AG09309 (cell line): Measurements from ENCODE around the gene ATF6.

ENCODE experiments used
- DNase-seq: peaks from one replicate; pipeline ENCODE4 v3.0.0-alpha.2; 2010; ENCODE audit warnings: low read depth
- H3K4me3 ChIP-seq: 2 replicates; pipeline ENCODE4 v1.5.1; 2011; ENCODE audit warnings: mild to moderate bottlenecking, low read depth, low read length, moderate library complexity; ENCODE audit not compliant: control insufficient read depth
- CTCF ChIP-seq: IDR thresholded peaks from 2 replicates; pipeline ENCODE4 v1.5.1; 2011; ENCODE audit warnings: mild to moderate bottlenecking, low read depth, low read length, inconsistent platforms; ENCODE audit not compliant: insufficient read depth, control insufficient read depth; ENCODE audit errors: missing control alignments

Gene ATF6

DNA sequence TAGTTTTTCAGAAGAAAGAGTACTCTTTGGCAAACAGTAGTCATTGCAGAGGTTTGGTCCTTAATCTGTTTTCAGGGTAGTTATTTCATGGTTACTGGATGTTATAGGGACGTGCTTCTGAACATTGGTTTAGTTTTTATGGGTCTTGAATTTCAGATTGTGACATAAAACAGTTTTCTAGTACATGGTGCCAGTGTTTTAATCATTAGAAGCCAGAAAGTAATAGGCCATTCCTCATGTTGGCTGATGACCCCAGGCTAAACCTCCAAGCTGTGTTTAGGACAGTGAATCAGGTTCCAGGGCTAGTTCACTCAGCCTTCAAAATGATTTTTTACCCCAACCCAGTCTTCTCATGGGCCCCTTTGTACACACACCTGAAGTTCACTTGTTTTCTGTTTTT, 184.3 kb downstream of the ATF6 start:
- no peak for DNase-seq
- no peak for TF ChIP-seq CTCF
- H3K4me3 ChIP-seq, result no peak overlapping the region

DNA sequence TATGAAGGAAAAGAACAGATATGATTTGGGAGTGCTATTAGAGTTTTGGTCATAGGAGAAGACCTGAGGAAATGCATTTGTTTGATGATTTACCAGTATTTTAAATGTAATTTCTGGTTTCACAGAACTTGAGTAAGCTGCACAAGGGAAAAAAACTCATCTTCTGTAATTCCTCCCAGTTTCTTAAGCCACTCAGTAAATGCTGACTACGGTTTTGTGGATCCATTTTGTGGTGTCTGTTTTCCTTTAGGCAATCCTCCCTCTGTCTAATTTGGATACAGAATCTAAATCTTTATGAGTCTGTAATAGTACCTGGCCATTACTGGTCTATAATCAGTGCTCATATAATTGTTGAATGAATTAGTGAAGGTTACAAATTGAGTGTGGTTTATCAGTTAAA, 185.5 kb downstream of the ATF6 start:
- H3K4me3 ChIP-seq, result no peak overlapping the region
- DNase-seq, result no peak
- no peak for TF ChIP-seq CTCF

GRCh38 chr1:161952607-161953172, 186.6 kb downstream of the ATF6 start:
- TF ChIP-seq CTCF, result no peak
- H3K4me3 ChIP-seq, result no peak overlapping the region
- no peak for DNase-seq

GRCh38 chr1:161953256-161953920, 187.3 kb downstream of the ATF6 start:
- no peak for DNase-seq
- TF ChIP-seq CTCF, result no peak

GRCh38 chr1:161954050-161954449, 187.9 kb downstream of the ATF6 start:
- H3K4me3 ChIP-seq, result no peak overlapping the region
- DNase-seq, result no peak
- no peak for TF ChIP-seq CTCF

More at GRCh38 chr1:161953256-161953920, 187.3 kb downstream of the ATF6 start:
- no peak overlapping the region for H3K4me3 ChIP-seq

DNA sequence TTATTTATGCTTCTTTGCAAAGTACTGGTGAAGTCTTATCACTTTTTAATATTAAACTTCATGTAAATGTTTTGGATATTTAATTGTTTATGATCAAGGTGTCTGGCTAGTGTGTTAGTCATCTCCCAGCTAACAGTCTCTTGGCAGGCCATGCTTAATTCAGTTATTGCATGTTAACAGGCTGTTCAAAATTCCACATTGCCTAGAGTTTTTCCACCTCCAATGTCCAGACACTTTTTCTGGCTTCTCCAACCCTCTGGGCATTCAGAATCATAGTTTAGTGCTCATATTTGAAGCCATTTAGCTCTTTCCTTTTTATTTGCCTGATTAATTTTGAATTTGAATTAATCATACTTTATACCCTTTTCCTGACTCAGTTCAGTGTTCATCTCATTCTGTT, 188.3 kb downstream of the ATF6 start:
- TF ChIP-seq CTCF, result no peak
- no peak for DNase-seq
- no peak overlapping the region for H3K4me3 ChIP-seq
